AG10803 (cell line): ENCODE results near the gene FBP1.

Source experiments
- DNase-seq: peaks from one replicate; pipeline ENCODE4 v3.0.0; 2010; ENCODE audit warnings: low read depth
- H3K4me3 ChIP-seq: 2 replicates; pipeline ENCODE4 v1.5.1; 2011; ENCODE audit warnings: mild to moderate bottlenecking, low read length, control low read depth
- CTCF ChIP-seq: conservative IDR thresholded peaks from 2 replicates; pipeline ENCODE4 v1.5.1; 2011; ENCODE audit warnings: mild to moderate bottlenecking, low read length, control low read depth, inconsistent platforms

FBP1 gene

GRCh38 chr9:94563548-94563947 is 75.8 kb downstream of the FBP1 start:
- no peak for TF ChIP-seq CTCF
- DNase-seq: no peak

GRCh38 chr9:94560237-94560636 is 79.1 kb downstream of the FBP1 start:
- H3K4me3 ChIP-seq: no peak overlapping the region
- no peak for DNase-seq
- no peak for TF ChIP-seq CTCF

More at GRCh38 chr9:94563548-94563947, 75.8 kb downstream of the FBP1 start:
- no peak overlapping the region for H3K4me3 ChIP-seq

GRCh38 chr9:94557376-94557775 is 81.9 kb downstream of the FBP1 start:
- H3K4me3 ChIP-seq: no peak overlapping the region
- TF ChIP-seq CTCF: no peak
- DNase-seq: no peak

GRCh38 chr9:94554439-94555331 is 84.6 kb downstream of the FBP1 start, which contains the start of gene PCAT7:
TSS of gene PCAT7 (plus strand) at chr9:94555083.
- peak; percentile 41 for TF ChIP-seq CTCF
- H3K4me3 ChIP-seq: peak within 1 kb of the TSS; percentile 37
- peak; percentile 45 for DNase-seq

- no peak for TF ChIP-seq CTCF
- no peak for DNase-seq
- no peak overlapping the region for H3K4me3 ChIP-seq
Measured at GRCh38 chr9:94554078-94554438, 85.3 kb downstream of the FBP1 start.
